Measurements from ENCODE around the gene SAXO2. TPM values are rescaled to one million over a fixed set of nuclear protein-coding genes. Genes with fewer than 3 reads are reported as not detected.
A peak's percentile ranks its signal among the peaks of the same experiment; 100 is the strongest.
"Not testable (repeated sequence)": the region's sequence is repeated elsewhere in the genome, so short reads cannot be mapped to it uniquely, and the experiment has no call there.

The SAXO2 gene
- total RNA-seq, 2 donors from 2014 or later, result 0.68 TPM; not detected in 1

DNA sequence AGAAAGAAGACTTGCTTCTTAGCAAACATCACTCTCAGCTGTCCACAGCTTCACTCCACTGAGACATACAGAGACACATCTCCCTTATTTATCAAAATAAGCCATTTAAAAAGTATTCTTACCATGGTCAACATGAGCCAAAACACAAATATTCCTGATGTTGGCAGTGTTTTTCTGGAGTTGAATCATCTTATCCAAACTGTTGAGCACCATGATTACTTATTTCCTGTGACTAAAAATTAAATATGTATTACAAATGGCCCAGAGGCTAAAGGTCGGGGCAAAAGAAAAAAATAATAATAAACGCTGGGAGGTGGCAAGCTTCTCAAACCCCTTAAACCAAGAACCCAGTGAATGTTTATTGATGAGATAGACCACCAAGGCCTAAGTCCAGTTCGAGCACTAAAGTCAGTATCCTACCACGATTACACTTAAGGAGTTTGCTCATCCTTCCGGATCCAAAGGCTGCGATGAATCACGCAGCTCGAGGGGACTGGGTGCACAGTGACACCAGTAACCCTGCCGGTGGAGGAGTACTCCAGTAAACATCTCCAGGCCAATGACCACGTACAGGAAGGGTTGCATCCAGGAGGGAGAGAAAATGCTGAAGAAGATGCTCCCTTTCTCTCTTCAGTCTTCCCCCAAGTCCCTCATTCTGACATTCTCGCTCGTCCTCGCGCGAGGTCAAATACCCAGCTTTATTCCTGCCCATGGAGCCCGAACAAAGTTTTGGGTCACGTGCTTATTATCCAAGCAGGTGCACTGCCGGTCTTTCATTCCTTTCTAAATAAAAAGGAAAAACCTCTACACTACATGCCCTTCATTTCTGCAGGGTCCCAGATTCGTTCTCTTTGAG, 824 bp upstream of the SAXO2 start:
- H3K9me3 ChIP-seq (ENCODE audit: control insufficient read depth, low read length, poor library complexity, severe bottlenecking); H3K36me3 Mint-ChIP-seq (ENCODE audit: low read depth); ATAC-seq; H3K27me3 Mint-ChIP-seq: not testable (repeated sequence)
- Mint-ChIP-seq H3K4me3 (peak overlapping the region; percentile 95), H3K27ac (peak overlapping the region; percentile 82), H3K4me1 (peaks cover 29% of the 10 kb centered on the region)
- peak in 1 of 3 donors; percentile 11 for DNase-seq

DNA sequence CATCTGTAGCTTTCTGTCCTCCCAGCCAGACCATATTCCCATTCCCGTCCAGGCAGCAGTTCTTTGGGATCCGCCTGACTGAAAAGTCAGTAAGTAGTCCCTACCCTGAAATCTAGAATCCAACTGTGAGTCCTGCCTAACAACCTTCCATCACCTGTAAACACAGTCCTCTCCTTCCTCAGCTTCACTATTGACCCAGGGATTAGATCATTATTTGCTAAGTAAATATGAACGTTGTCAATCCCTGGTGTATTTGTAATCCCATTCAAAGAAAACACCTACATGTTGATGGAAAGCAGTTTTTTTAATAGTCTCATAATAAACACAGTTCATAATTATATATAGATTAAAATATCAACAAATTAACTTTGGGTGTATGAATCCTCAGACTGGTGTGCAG, 732 bp downstream of the SAXO2 start:
- Mint-ChIP-seq H3K36me3 (ENCODE audit: low read depth) (peaks cover 7% of the 10 kb centered on the region), H3K27me3 (peaks cover 14% of the 10 kb centered on the region), H3K27ac (peak overlapping the region; percentile 82), H3K4me3 (peak overlapping the region; percentile 95), H3K4me1 (peaks cover 27% of the 10 kb centered on the region)
- ATAC-seq (no peak), DNase-seq (no peak)
- H3K9me3 ChIP-seq (ENCODE audit: control insufficient read depth, low read length, poor library complexity, severe bottlenecking), result no peaks in the 10 kb centered on the region

DNA sequence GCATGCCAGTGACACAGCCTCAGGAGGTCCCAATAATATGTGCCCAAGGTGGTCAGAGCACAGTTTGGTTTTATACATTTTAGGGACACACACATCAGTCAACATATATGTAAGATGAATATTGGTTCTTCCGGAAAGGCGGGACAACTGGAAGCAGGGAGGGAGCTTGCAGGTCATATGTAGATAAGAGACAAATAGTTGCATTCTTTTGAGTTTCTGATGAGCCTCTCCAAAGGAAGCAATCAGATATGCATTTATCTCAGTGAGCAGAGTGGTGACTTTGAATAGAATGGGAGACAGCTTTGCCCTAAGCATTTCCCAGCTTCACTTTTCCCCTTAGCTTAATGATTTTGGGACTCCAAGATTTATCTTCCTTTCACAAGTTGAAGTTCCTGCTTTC, 4.5 kb downstream of the SAXO2 start:
- peaks cover 11% of the 10 kb centered on the region for H3K4me1 Mint-ChIP-seq
- not testable (repeated sequence) for DNase-seq; H3K4me3 Mint-ChIP-seq; ATAC-seq; H3K9me3 ChIP-seq (ENCODE audit: control insufficient read depth, low read length, poor library complexity, severe bottlenecking); H3K36me3 Mint-ChIP-seq (ENCODE audit: low read depth); H3K27ac Mint-ChIP-seq
- H3K27me3 Mint-ChIP-seq, result peaks cover 14% of the 10 kb centered on the region

DNA sequence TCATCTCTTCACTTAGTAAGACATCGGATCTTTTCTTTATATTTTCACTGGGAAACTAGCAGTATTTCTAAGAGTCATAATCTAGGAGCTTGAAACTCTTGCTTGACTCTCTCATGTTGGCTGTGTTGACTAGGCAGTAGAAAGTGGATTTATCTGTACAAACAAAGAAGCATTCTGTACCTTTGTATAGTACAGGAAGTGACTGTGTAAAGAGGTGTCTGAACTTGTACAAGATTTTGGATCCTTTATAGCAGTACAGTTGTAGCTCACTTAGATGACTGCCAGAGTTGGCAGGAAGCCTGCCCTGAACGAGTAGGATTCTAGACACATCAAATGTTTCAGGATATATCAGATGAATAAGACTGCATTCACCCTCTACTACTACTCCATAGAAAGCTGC, 5.8 kb downstream of the SAXO2 start:
- not testable (repeated sequence) for ATAC-seq; H3K4me1 Mint-ChIP-seq; H3K27ac Mint-ChIP-seq; H3K36me3 Mint-ChIP-seq (ENCODE audit: low read depth); H3K4me3 Mint-ChIP-seq; H3K9me3 ChIP-seq (ENCODE audit: control insufficient read depth, low read length, poor library complexity, severe bottlenecking); DNase-seq
- peaks cover 14% of the 10 kb centered on the region for H3K27me3 Mint-ChIP-seq

DNA sequence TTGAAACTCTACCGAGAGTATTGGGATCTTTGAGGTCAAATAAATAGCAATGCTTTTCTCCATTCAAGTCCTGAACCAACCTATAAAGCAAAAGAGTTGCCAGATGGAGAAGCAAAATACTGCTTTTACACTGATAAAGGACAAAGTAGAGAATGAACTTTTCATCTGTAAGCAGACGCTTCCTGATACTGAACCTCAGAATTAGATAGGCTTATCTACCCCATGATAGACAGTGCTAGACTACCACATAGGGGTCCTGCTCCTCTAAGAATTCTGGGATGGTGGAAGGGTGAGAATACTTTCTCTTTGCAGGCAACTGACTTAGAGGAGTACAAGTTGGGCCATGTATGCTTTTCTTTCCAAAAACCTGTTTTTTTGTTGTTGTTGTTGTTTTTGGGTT, 9.5 kb downstream of the SAXO2 start:
- ATAC-seq (no peak), DNase-seq (no peak)
- peaks cover 5% of the 10 kb centered on the region for H3K27me3 Mint-ChIP-seq
- H3K9me3 ChIP-seq (ENCODE audit: control insufficient read depth, low read length, poor library complexity, severe bottlenecking), result no peaks in the 10 kb centered on the region
- H3K36me3 Mint-ChIP-seq (ENCODE audit: low read depth), result peaks cover 2% of the 10 kb centered on the region
- H3K27ac Mint-ChIP-seq, result no peak overlapping the region
- H3K4me1 Mint-ChIP-seq, result no peaks in the 10 kb centered on the region
- H3K4me3 Mint-ChIP-seq, result no peak overlapping the region

DNA sequence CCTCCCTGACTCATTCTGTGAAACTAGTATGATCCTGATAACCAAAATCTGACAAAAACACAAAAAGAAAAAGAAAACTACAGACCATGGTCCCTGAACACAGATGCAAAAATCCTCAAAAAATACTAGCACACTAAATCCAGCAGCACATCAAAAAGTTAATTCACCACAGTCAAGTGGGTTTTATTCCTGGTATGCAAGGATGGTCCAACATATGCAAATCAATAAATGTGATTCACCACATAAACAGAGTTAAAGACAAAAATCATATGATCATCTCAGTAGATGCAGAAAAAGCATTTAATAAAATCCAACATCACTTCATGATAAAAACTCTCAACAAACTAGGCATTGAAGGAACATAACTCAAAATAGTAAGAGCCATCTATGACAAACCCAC, 12.8 kb downstream of the SAXO2 start:
- Mint-ChIP-seq H3K27me3 (no peaks in the 10 kb centered on the region), H3K36me3 (ENCODE audit: low read depth) (peaks cover 2% of the 10 kb centered on the region), H3K27ac (no peak overlapping the region), H3K4me1 (no peaks in the 10 kb centered on the region), H3K4me3 (no peak overlapping the region)
- no peak for DNase-seq
- no peaks in the 10 kb centered on the region for H3K9me3 ChIP-seq (ENCODE audit: control insufficient read depth, low read length, poor library complexity, severe bottlenecking)
- ATAC-seq, result no peak

DNA sequence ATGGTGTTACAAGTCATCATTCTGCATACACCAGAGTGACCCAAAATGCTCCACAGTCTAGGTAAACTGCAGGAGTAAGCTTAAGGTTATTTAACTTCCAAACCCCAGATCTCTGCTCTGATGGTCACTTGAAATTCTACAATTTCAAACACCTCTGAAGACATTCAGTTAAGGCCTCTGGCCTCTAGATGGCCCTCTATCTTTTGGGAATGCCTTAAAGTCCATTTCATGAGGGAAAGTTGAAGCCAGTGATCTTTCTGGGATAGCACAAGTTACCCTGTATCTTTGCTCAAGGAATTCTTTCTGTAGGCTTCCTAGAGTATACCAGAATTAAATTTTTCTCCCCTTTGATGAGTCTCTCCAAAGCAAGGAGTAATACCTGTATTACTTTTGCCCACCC, 18.7 kb downstream of the SAXO2 start:
- not testable (repeated sequence) for H3K9me3 ChIP-seq (ENCODE audit: control insufficient read depth, low read length, poor library complexity, severe bottlenecking); H3K4me3 Mint-ChIP-seq; ATAC-seq; H3K36me3 Mint-ChIP-seq (ENCODE audit: low read depth); H3K27ac Mint-ChIP-seq; H3K27me3 Mint-ChIP-seq; DNase-seq
- H3K4me1 Mint-ChIP-seq, result peaks cover 11% of the 10 kb centered on the region

DNA sequence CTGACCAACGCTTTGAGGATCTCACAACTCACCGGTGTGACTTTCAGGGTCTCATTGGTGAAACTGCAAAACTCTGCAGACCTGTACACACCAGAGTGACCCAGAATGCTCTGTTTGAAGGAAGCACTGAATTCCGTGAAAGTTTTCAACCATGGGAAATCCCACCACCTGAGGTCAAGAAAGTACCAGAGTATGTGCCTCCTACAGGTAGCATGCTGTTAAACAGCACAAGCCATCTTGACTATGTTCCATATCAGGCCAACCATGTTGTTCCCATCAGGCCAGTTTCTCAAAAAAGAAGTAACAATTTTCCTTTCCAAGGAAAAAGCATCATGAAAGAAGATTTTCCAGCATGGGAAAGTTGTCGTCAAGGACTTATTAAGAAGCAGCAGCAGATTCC, 19.8 kb downstream of the SAXO2 start:
- not testable (repeated sequence) for H3K9me3 ChIP-seq (ENCODE audit: control insufficient read depth, low read length, poor library complexity, severe bottlenecking); ATAC-seq; H3K27ac Mint-ChIP-seq; H3K4me3 Mint-ChIP-seq; H3K36me3 Mint-ChIP-seq (ENCODE audit: low read depth); H3K27me3 Mint-ChIP-seq; DNase-seq
- H3K4me1 Mint-ChIP-seq, result peaks cover 21% of the 10 kb centered on the region

DNA sequence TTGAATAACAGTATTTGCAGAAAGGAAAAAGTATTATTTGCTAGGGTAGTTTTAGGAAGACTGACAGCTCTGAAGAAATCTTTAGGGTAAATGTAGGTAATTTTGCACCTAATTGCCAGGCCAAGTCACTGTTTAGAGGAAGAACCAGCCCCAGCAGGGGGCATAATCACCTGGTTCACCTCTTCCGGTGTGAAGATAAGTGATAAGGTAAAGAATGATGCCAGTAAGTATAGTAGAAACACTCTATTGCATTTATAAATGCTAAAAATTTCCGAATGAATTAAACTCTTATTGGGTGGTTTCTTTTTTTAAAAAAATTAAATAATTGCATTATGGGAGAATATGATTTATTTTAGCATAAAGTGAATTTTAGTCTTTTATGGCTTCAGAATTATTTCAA, 21.8 kb downstream of the SAXO2 start:
- H3K27ac Mint-ChIP-seq; DNase-seq; H3K9me3 ChIP-seq (ENCODE audit: control insufficient read depth, low read length, poor library complexity, severe bottlenecking); H3K4me3 Mint-ChIP-seq; H3K27me3 Mint-ChIP-seq; H3K36me3 Mint-ChIP-seq (ENCODE audit: low read depth): not testable (repeated sequence)
- peak; percentile 42 for ATAC-seq
- H3K4me1 Mint-ChIP-seq, result peaks cover 27% of the 10 kb centered on the region

DNA sequence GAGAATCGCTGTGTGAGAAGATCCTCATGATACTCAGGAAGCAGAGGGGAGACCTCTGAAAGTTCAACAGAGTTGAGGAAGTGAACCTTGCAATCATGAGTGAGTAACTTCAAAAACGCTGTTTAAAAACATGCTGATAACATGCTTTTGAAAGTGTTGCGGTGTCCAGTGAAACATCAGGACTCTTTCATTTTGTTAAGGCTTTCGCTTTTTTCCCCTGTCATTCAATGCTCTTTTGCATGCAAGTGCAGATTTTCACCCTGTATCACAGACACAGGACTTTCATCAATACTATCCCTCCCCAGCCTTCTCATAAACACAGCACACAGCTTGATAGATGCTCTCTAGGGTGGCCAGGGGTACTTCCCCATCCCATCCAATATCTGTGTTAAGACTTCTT, 23.9 kb downstream of the SAXO2 start:
- not testable (repeated sequence) for H3K27me3 Mint-ChIP-seq; H3K36me3 Mint-ChIP-seq (ENCODE audit: low read depth); DNase-seq; H3K9me3 ChIP-seq (ENCODE audit: control insufficient read depth, low read length, poor library complexity, severe bottlenecking)
- peaks cover 32% of the 10 kb centered on the region for H3K4me1 Mint-ChIP-seq
- peak overlapping the region; percentile 89 for H3K4me3 Mint-ChIP-seq
- peak overlapping the region; percentile 97 for H3K27ac Mint-ChIP-seq
- ATAC-seq, result peak; percentile 60

DNA sequence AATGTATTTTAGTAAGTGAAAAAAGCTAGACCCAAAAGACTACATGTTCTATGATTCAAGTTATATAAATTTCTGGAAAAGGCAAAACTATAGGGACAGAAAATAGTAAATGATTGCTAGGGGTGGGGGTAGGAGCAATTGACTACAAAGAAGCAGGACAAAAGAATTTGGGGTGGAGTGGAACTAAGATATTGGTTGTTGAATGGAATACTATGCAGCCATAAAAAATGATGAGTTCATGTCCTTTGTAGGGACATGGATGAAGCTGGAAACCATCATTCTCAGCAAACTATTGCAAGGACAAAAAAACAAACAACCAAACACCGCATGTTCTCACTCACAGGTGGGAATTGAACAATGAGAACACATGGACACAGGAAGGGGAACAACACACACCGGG, 25.6 kb downstream of the SAXO2 start:
- H3K27ac Mint-ChIP-seq, result peak overlapping the region; percentile 97
- H3K27me3 Mint-ChIP-seq; H3K4me3 Mint-ChIP-seq; H3K9me3 ChIP-seq (ENCODE audit: control insufficient read depth, low read length, poor library complexity, severe bottlenecking); H3K36me3 Mint-ChIP-seq (ENCODE audit: low read depth); ATAC-seq; DNase-seq: not testable (repeated sequence)
- peaks cover 37% of the 10 kb centered on the region for H3K4me1 Mint-ChIP-seq

DNA sequence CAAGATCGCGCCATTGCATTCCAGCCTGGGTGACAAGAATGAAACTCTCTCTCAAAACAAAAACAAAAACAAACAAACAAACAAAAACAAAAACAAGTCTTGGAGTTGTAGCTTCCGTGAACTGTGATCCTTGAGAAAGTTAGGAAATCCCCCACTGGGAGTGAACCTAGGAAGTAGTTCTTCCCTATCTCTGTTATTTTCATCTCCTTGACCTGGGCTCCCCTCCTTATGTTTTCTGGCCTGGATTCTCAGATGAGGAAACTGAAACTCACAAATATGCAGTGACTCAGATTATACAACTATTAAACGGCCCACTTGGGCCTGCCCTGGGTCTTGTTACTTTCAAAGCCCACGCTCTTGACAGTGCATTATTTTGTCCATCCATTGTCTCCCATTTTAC, 29.7 kb downstream of the SAXO2 start:
- no peak for ATAC-seq
- H3K9me3 ChIP-seq (ENCODE audit: control insufficient read depth, low read length, poor library complexity, severe bottlenecking), result no peaks in the 10 kb centered on the region
- Mint-ChIP-seq H3K36me3 (ENCODE audit: low read depth) (no peaks in the 10 kb centered on the region), H3K4me3 (no peak overlapping the region), H3K27me3 (no peaks in the 10 kb centered on the region), H3K27ac (no peak overlapping the region), H3K4me1 (peaks cover 18% of the 10 kb centered on the region)
- no peak for DNase-seq

DNA sequence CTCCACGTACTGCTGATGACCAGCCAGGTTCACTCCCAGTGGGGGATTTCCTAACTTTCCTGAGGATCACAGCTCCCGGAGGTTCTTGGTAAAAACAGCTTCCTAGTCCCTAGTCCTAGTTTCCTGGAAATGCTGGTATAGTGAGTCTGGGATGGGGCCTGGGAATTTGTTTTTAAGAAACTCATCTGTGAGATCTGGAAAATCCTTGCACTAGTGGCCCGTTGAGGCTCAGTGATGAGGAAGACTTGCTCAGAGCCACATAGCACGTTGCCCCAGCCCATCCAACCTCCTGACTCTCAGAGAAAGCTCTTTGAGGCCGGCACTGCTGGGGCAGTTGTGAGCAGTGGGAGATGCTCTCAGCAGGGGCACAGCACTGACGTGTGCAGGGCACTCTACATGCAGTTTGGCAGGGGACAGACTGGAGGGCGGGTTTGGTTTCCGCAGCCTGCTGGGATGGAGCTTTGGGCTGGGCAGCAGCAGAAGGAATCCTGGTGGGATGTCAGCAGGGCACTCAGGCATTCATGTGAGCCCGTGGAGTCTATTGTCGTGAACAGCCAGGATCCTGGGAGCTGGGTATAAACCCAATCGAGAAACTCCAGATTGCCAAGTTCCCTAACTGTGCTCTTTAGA, 31.6 kb downstream of the SAXO2 start:
- no peaks in the 10 kb centered on the region for H3K9me3 ChIP-seq (ENCODE audit: control insufficient read depth, low read length, poor library complexity, severe bottlenecking)
- Mint-ChIP-seq H3K36me3 (ENCODE audit: low read depth) (no peaks in the 10 kb centered on the region), H3K4me1 (peaks cover 13% of the 10 kb centered on the region), H3K27me3 (no peaks in the 10 kb centered on the region), H3K27ac (no peak overlapping the region), H3K4me3 (no peak overlapping the region)
- DNase-seq (no peak), ATAC-seq (no peak)

DNA sequence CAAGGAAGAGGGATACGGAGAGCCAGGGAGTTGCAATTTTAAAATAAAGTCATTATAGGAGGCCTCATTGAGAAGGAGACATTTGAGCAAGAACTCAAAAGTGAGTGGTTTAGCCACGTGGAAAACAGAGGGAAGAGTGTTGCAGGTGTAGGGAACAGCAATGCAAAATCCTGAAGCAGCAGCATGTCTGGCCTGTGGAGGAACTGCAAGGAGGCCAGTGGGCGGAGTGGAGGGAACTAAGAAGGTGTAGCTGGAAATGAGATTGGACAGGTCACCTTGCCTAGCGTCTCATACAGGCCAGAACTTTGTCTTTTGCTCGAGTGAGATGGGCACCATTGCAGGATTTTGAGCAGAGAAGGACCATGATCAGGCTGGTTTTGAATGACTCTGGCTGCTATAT, 34.9 kb downstream of the SAXO2 start:
- DNase-seq, result no peak
- H3K27me3 Mint-ChIP-seq, result no peaks in the 10 kb centered on the region
- H3K9me3 ChIP-seq (ENCODE audit: control insufficient read depth, low read length, poor library complexity, severe bottlenecking), result no peaks in the 10 kb centered on the region
- ATAC-seq, result no peak
- H3K27ac Mint-ChIP-seq, result peak overlapping the region; percentile 80
- H3K4me1 Mint-ChIP-seq, result peaks cover 6% of the 10 kb centered on the region
- peak overlapping the region; percentile 72 for H3K4me3 Mint-ChIP-seq
- H3K36me3 Mint-ChIP-seq (ENCODE audit: low read depth), result no peaks in the 10 kb centered on the region
